MCF 10A (cell line): ENCODE data around the gene KIZ. TPM values are rescaled to one million over a fixed set of nuclear protein-coding genes. Genes with fewer than 3 reads are reported as not detected.
"Not testable (repeated sequence)": the region's sequence is repeated elsewhere in the genome, so short reads cannot be mapped to it uniquely, and the experiment has no call there.

ENCODE experiments used
- BruUV-seq: library from RNA; stranded (reverse); fragments of 400-500 nt; replicated peaks from 2 replicates; lab custom pipeline; 2021; lab: Mats Ljungman, UMichigan
- CTCF ChIA-PET: fragments of 300-600 bp; sonication (Branson Sonifier 250); formaldehyde crosslinking; extraction: SDS; loops from one replicate; lab custom pipeline; 2021; ENCODE audit warnings: antibody characterized with exemption, inconsistent platforms; lab: Yijun Ruan, JAX
- POLR2A ChIA-PET: fragments of 300-600, 350-650 bp; sonication (Branson Sonifier 250); formaldehyde crosslinking; extraction: SDS; loops from one replicate; lab custom pipeline; 2020; ENCODE audit warnings: antibody characterized with exemption, inconsistent platforms; lab: Yijun Ruan, JAX
- DNase-seq: peaks from one replicate; pipeline ENCODE4 v3.0.0-alpha.2; 2018; ENCODE audit not compliant: unreplicated experiment
- H3K27ac Mint-ChIP-seq: one replicate; pipeline ENCODE4 v1.8.0; 2022; ENCODE audit warnings: mild to moderate bottlenecking, low read depth, mixed read lengths; ENCODE audit not compliant: unreplicated experiment
- H3K27me3 Mint-ChIP-seq: one replicate; pipeline ENCODE4 v1.8.0; 2022; ENCODE audit warnings: mixed read lengths; ENCODE audit not compliant: insufficient read depth, unreplicated experiment
- H3K36me3 Mint-ChIP-seq: one replicate; pipeline ENCODE4 v1.8.0; 2022; ENCODE audit warnings: mild to moderate bottlenecking, moderate library complexity, mixed read lengths; ENCODE audit not compliant: insufficient read depth, unreplicated experiment
- H3K4me1 Mint-ChIP-seq: one replicate; pipeline ENCODE4 v1.8.0; 2022; ENCODE audit warnings: mixed read lengths; ENCODE audit not compliant: insufficient read depth, unreplicated experiment
- H3K4me3 Mint-ChIP-seq: one replicate; pipeline ENCODE4 v1.8.0; 2022; ENCODE audit warnings: mild to moderate bottlenecking, moderate library complexity, mixed read lengths; ENCODE audit not compliant: unreplicated experiment
- H3K9me3 Mint-ChIP-seq: one replicate; pipeline ENCODE4 v1.8.0; 2022; ENCODE audit warnings: mixed read lengths; ENCODE audit not compliant: unreplicated experiment
- intact Hi-C: fragments of 100-400 bp; cut with micrococcal nuclease; formaldehyde crosslinking; loops from 2 replicates; pipeline ENCODE4 v1.14.1; 2022
- total RNA-seq: library from RNA; stranded (reverse); gene quantifications from 2 replicates; pipeline ENCODE4 v1.2.3, GENCODE V29; 2022
- TF ChIP-seq, protein P1 (sequence below): fragments of 200-600 bp; IDR thresholded peaks from one replicate; pipeline ENCODE4 v1.8.0; 2022; ENCODE audit warnings: antibody characterized with exemption, mild to moderate bottlenecking; ENCODE audit not compliant: unreplicated experiment

KIZ gene
- total RNA-seq, 1 experiment from 2014 or later = 56.1 TPM

GRCh38 chr20:21246161-21246560 lies 120.3 kb downstream of the KIZ start:
- DNase-seq = no peak
- CTCF ChIA-PET = interaction anchor here (1.5 to 5.0 kb wide), 4 partner anchors 10 to 386 kb away, joined by 3 to 59 read pairs (median 9); no protein-coding TSS in a partner anchor
- peaks cover 8% of the 10 kb centered on the region for H3K36me3 Mint-ChIP-seq
- H3K27me3 Mint-ChIP-seq = no peaks in the 10 kb centered on the region
- POLR2A ChIA-PET = no interaction called here
- no TSS peak for BruUV-seq
- peaks cover 4% of the 10 kb centered on the region for H3K4me1 Mint-ChIP-seq
- intact Hi-C loops = no loop called here
- H3K9me3 Mint-ChIP-seq = no peaks in the 10 kb centered on the region
- no peak overlapping the region for H3K27ac Mint-ChIP-seq
- TF ChIP-seq, protein P1, sequence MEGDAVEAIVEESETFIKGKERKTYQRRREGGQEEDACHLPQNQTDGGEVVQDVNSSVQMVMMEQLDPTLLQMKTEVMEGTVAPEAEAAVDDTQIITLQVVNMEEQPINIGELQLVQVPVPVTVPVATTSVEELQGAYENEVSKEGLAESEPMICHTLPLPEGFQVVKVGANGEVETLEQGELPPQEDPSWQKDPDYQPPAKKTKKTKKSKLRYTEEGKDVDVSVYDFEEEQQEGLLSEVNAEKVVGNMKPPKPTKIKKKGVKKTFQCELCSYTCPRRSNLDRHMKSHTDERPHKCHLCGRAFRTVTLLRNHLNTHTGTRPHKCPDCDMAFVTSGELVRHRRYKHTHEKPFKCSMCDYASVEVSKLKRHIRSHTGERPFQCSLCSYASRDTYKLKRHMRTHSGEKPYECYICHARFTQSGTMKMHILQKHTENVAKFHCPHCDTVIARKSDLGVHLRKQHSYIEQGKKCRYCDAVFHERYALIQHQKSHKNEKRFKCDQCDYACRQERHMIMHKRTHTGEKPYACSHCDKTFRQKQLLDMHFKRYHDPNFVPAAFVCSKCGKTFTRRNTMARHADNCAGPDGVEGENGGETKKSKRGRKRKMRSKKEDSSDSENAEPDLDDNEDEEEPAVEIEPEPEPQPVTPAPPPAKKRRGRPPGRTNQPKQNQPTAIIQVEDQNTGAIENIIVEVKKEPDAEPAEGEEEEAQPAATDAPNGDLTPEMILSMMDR = no peak
- no peak overlapping the region for H3K4me3 Mint-ChIP-seq

- BruUV-seq, H3K27ac Mint-ChIP-seq, H3K9me3 Mint-ChIP-seq, intact Hi-C loops, POLR2A ChIA-PET, H3K4me3 Mint-ChIP-seq, H3K27me3 Mint-ChIP-seq, DNase-seq, H3K36me3 Mint-ChIP-seq: not testable (repeated sequence)
- peaks cover 11% of the 10 kb centered on the region for H3K4me1 Mint-ChIP-seq
- CTCF ChIA-PET = interaction anchor here (0.6 to 5.0 kb wide), 4 partner anchors 12 to 574 kb away, joined by 3 to 59 read pairs (median 4); no protein-coding TSS in a partner anchor
These were observed 121.8 kb downstream of the KIZ start for GRCh38 chr20:21247603-21248095.

DNA sequence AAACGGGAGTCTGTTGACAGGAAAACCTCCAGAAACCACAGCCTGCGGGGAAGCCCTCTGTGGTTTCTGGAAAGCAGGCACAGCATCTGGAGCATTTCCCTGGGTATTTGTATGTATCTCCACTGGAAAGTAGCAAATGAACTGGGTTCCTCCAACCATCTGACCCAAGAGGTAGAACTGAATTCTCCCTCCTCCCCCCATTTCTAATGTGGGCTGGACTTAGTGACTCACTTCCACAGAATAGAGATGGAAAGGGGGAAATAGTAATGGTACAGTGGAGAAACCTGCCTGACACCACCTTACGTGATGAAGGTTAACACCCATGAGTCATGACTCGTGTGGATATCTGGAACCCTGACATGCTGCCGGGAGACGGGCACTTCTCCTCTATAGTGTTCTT lies 125.4 kb downstream of the KIZ start:
- POLR2A ChIA-PET = interaction anchor here (0.6 kb wide), 1 partner anchor 79 kb away, joined by 4 read pairs; no protein-coding TSS in a partner anchor
- Mint-ChIP-seq H3K9me3 (no peaks in the 10 kb centered on the region), H3K4me3 (no peak overlapping the region), H3K27me3 (no peaks in the 10 kb centered on the region), H3K36me3 (no peaks in the 10 kb centered on the region), H3K27ac (no peak overlapping the region), H3K4me1 (peaks cover 11% of the 10 kb centered on the region)
- CTCF ChIA-PET = interaction anchor here (0.6 to 1.2 kb wide), 4 partner anchors 14 to 386 kb away, joined by 3 to 4 read pairs (median 4); no protein-coding TSS in a partner anchor
- intact Hi-C loops = no loop called here
- DNase-seq = peak; percentile 13
- BruUV-seq = no TSS peak
- TF ChIP-seq, protein P1 = no peak

DNA sequence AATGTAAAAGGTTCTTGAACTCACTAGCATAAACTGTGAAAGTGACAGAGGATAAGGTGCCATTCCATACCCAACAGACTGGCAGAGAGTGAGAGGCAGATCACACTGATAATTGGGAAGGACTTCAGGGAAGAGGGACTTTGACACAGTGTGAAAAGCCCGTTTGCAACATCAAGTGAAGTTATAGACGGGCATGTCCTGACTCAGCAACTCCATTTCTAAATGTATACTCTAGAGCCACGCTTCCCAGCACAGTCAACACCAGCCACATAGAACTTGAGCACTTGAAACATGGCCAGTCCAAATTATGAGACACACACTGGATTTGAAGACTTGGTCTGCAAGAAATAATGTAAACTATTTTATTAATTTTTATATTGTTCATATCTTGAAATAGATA lies 131.3 kb downstream of the KIZ start:
- H3K27me3 Mint-ChIP-seq = no peaks in the 10 kb centered on the region
- TF ChIP-seq, protein P1 = no peak
- H3K4me3 Mint-ChIP-seq = no peak overlapping the region
- intact Hi-C loops = no loop called here
- no peaks in the 10 kb centered on the region for H3K4me1 Mint-ChIP-seq
- ChIA-PET POLR2A (interaction anchor here (1.0 kb wide), 1 partner anchor 45 kb away, joined by 3 read pairs; the partner anchor contains the start of gene XRN2), CTCF (interaction anchor here (0.9 kb wide), 1 partner anchor 22 kb away, joined by 4 read pairs; no protein-coding TSS in a partner anchor)
- BruUV-seq = no TSS peak
- DNase-seq = no peak
- no peak overlapping the region for H3K27ac Mint-ChIP-seq
- no peaks in the 10 kb centered on the region for H3K36me3 Mint-ChIP-seq
- no peaks in the 10 kb centered on the region for H3K9me3 Mint-ChIP-seq
